ENCODE measurements around the gene VIT. TPM values are rescaled to one million over a fixed set of nuclear protein-coding genes. Genes with fewer than 3 reads are reported as not detected.

Gene VIT
- total RNA-seq, 1 donor from 2014 or later = 56.5 TPM

DNA sequence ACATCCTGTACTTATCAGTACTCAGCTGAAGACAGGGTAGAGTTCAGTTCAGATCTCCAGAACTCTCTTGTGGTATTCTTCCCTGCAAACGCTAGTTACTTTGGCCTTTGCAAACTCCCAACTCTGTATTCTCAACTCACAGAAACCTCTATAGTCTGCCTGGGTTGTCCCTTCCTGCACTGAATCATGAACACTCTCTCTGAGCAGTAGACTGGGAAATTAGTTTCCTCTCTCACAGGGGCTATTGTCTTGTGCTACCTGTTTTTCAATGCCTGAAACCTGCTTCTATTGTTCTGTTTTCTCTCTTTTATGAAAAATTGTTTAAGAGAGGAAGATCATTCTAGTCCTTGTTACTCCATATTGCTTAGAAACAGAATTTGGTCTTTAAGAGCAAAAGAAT, 134.7 kb downstream of the VIT start:
- TF ChIP-seq CTCF (IDR thresholded peaks at IDR 0.05) = no peak
- TF ChIP-seq POLR2A (IDR thresholded peaks at IDR 0.05) = no peak
- TF ChIP-seq POLR2AphosphoS5 (IDR thresholded peaks at IDR 0.05; ENCODE audit: insufficient read depth in 1 of 2, low read depth in 1 of 2) = no peak
- intact Hi-C loops (cut with DNase I) = no loop called here
- Histone ChIP-seq H3K27ac (no peak overlapping the region), H3K4me3 (no peak overlapping the region), H3K27me3 (no peaks in the 10 kb centered on the region), H3K9me3 (no peaks in the 10 kb centered on the region), H3K36me3 (no peaks in the 10 kb centered on the region), H3K4me1 (no peaks in the 10 kb centered on the region)
- no peak for DNase-seq (ENCODE audit: extremely low spot score in 2 of 2)

DNA sequence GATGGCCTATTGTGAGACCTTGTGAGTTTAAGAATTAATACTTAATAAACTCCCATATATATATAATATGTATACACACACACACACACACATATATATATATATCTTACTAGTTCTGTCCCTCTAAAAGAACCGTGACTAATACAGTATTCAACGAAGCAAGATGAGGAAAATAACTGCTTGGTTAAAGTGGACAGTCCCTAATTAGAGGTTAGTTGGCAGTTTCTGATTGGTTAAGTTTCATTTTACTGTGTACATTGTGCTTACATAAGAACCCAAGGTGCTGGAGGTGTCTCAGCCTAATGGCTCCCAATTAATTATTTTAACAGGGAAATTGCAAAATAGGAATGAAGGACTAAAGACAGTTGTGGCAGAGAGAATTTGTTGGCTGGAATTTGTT, 137.7 kb downstream of the VIT start:
- Histone ChIP-seq H3K9me3 (no peaks in the 10 kb centered on the region), H3K27me3 (no peaks in the 10 kb centered on the region), H3K36me3 (no peaks in the 10 kb centered on the region), H3K27ac (no peak overlapping the region), H3K4me3 (no peak overlapping the region), H3K4me1 (no peaks in the 10 kb centered on the region)
- DNase-seq (ENCODE audit: extremely low spot score in 2 of 2) = no peak
- intact Hi-C loops (cut with DNase I) = no loop called here
- TF ChIP-seq POLR2AphosphoS5 (IDR thresholded peaks at IDR 0.05; ENCODE audit: insufficient read depth in 1 of 2, low read depth in 1 of 2) (no peak), CTCF (IDR thresholded peaks at IDR 0.05) (no peak)

GRCh38 chr2:36834731-36835524, 138.4 kb downstream of the VIT start:
- DNase-seq (ENCODE audit: extremely low spot score in 2 of 2) = no peak
- intact Hi-C loops (cut with DNase I) = no loop called here
- TF ChIP-seq POLR2A (IDR thresholded peaks at IDR 0.05) (no peak), POLR2AphosphoS5 (IDR thresholded peaks at IDR 0.05; ENCODE audit: insufficient read depth in 1 of 2, low read depth in 1 of 2) (no peak), CTCF (IDR thresholded peaks at IDR 0.05) (no peak)
- Histone ChIP-seq H3K4me1 (no peaks in the 10 kb centered on the region), H3K4me3 (no peak overlapping the region), H3K27me3 (no peaks in the 10 kb centered on the region), H3K27ac (no peak overlapping the region), H3K9me3 (no peaks in the 10 kb centered on the region), H3K36me3 (no peaks in the 10 kb centered on the region)

DNA sequence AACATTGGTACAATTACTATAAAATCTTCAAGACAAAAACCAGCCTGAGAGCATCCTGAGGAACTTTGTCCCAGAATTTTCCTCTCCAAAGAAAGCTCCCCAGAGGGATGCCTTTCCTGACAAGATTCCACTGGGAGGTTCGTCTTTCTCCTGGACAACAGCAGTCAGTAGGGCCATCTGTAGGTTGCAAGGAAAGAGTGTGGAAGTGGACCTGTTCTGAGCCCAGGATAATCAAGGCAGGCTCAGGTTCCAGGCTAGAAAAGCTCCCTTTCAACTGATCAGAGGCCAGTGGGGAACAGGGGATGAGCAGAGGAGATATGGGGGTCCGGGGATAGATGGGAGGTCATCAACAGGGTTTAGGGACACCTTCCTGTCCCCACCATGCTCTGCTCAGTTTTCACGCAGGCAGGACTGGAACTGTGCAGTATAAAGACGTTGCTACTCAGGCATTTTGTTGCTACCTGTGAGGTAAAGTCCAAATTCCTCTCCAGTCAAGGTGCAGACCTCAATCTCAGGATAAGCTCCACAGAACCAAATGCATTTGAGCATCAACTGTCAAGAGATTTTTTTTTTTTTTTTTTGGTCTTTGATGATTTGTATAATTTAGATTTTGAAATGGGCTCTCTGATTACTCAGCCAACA, 143.6 kb downstream of the VIT start:
- no peaks in the 10 kb centered on the region for H3K36me3 ChIP-seq
- DNase-seq (ENCODE audit: extremely low spot score in 2 of 2) = no peak
- intact Hi-C loops (cut with DNase I) = no loop called here
- H3K9me3 ChIP-seq = no peaks in the 10 kb centered on the region
- no peaks in the 10 kb centered on the region for H3K27me3 ChIP-seq
- no peaks in the 10 kb centered on the region for H3K4me1 ChIP-seq
- no peak overlapping the region for H3K4me3 ChIP-seq
- TF ChIP-seq CTCF (IDR thresholded peaks at IDR 0.05) (no peak), POLR2A (IDR thresholded peaks at IDR 0.05) (no peak), POLR2AphosphoS5 (IDR thresholded peaks at IDR 0.05; ENCODE audit: insufficient read depth in 1 of 2, low read depth in 1 of 2) (no peak)
- H3K27ac ChIP-seq = no peak overlapping the region

DNA sequence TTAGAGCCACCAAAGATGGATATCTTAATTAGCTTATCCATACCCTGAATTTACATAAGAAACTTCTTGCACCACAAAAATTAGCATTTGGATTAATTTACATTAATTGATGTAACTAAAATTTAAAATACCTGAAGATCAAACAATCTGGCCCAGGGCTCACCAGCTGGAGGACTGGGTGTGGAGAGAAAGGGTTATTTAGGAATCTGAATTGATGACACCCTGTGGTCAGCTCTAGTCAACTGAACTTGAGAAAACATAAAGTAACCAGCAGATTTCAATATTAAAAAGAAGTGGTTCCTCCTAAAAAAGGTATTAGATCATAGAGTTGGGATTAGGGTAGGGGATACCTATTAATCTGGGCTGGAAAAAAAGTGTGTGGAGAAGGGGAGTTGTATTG, 147.3 kb downstream of the VIT start:
- no peak for DNase-seq (ENCODE audit: extremely low spot score in 2 of 2)
- Histone ChIP-seq H3K4me1 (no peaks in the 10 kb centered on the region), H3K27ac (no peak overlapping the region), H3K36me3 (peaks cover 0 to 9% of the 10 kb centered on the region in 2 donors), H3K27me3 (no peaks in the 10 kb centered on the region), H3K4me3 (no peak overlapping the region), H3K9me3 (no peaks in the 10 kb centered on the region)
- intact Hi-C loops (cut with DNase I) = no loop called here
- TF ChIP-seq POLR2A (IDR thresholded peaks at IDR 0.05) (no peak), CTCF (IDR thresholded peaks at IDR 0.05) (no peak), POLR2AphosphoS5 (IDR thresholded peaks at IDR 0.05; ENCODE audit: insufficient read depth in 1 of 2, low read depth in 1 of 2) (no peak)
